Activated T-cell treated with anti-CD3 and anti-CD28 coated beads, Interleukin-2, amount 50 U/mL, for 24 hours (primary cell): ENCODE results near the gene DOCK1.

Source experiments
- DNase-seq: peaks from one replicate; pipeline ENCODE4 v3.0.0-alpha.2; 2020
- H3K27ac Mint-ChIP-seq: 2 replicates; pipeline ENCODE4 v1.8.0; 2020; ENCODE audit warnings: mild to moderate bottlenecking, mixed read lengths
- H3K27me3 Mint-ChIP-seq: 2 replicates; pipeline ENCODE4 v1.8.0; 2020; ENCODE audit warnings: mixed read lengths
- H3K36me3 Mint-ChIP-seq: 2 replicates; pipeline ENCODE4 v1.8.0; 2020; ENCODE audit warnings: low read depth, mixed read lengths
- H3K4me1 Mint-ChIP-seq: 2 replicates; pipeline ENCODE4 v1.8.0; 2020; ENCODE audit warnings: low read depth, mixed read lengths
- H3K4me3 Mint-ChIP-seq: 2 replicates; pipeline ENCODE4 v1.8.0; 2020; ENCODE audit warnings: mild to moderate bottlenecking, moderate library complexity, mixed read lengths
- H3K9me3 Mint-ChIP-seq: 2 replicates; pipeline ENCODE4 v1.8.0; 2020; ENCODE audit warnings: mixed read lengths

DOCK1 gene

GRCh38 chr10:127462643-127463295 lies 557.5 kb downstream of the DOCK1 start:
- Mint-ChIP-seq H3K36me3 (no peaks in the 10 kb centered on the region), H3K9me3 (peaks cover 2% of the 10 kb centered on the region), H3K4me1 (no peaks in the 10 kb centered on the region), H3K4me3 (no peak overlapping the region), H3K27ac (no peak overlapping the region), H3K27me3 (peaks cover 3% of the 10 kb centered on the region)
- no peak for DNase-seq

GRCh38 chr10:127463548-127463947 lies 558.3 kb downstream of the DOCK1 start:
- DNase-seq: no peak
- H3K27ac Mint-ChIP-seq: no peak overlapping the region
- no peaks in the 10 kb centered on the region for H3K36me3 Mint-ChIP-seq
- H3K9me3 Mint-ChIP-seq: peaks cover 2% of the 10 kb centered on the region
- H3K4me1 Mint-ChIP-seq: no peaks in the 10 kb centered on the region
- peaks cover 3% of the 10 kb centered on the region for H3K27me3 Mint-ChIP-seq
- no peak overlapping the region for H3K4me3 Mint-ChIP-seq

GRCh38 chr10:127464561-127464960 lies 559.3 kb downstream of the DOCK1 start:
- H3K4me1 Mint-ChIP-seq: no peaks in the 10 kb centered on the region
- H3K27me3 Mint-ChIP-seq: peaks cover 7% of the 10 kb centered on the region
- no peak overlapping the region for H3K4me3 Mint-ChIP-seq
- no peaks in the 10 kb centered on the region for H3K36me3 Mint-ChIP-seq
- no peaks in the 10 kb centered on the region for H3K9me3 Mint-ChIP-seq
- no peak overlapping the region for H3K27ac Mint-ChIP-seq
- no peak for DNase-seq

GRCh38 chr10:127467811-127468210 lies 562.6 kb downstream of the DOCK1 start:
- Mint-ChIP-seq H3K36me3 (no peaks in the 10 kb centered on the region), H3K27me3 (peaks cover 7% of the 10 kb centered on the region), H3K9me3 (no peaks in the 10 kb centered on the region), H3K27ac (no peak overlapping the region), H3K4me3 (no peak overlapping the region), H3K4me1 (no peaks in the 10 kb centered on the region)
- no peak for DNase-seq

GRCh38 chr10:127468632-127469031 lies 563.4 kb downstream of the DOCK1 start:
- no peak overlapping the region for H3K4me3 Mint-ChIP-seq
- no peaks in the 10 kb centered on the region for H3K36me3 Mint-ChIP-seq
- H3K4me1 Mint-ChIP-seq: no peaks in the 10 kb centered on the region
- H3K27me3 Mint-ChIP-seq: peaks cover 4% of the 10 kb centered on the region
- no peak for DNase-seq
- no peak overlapping the region for H3K27ac Mint-ChIP-seq
- no peaks in the 10 kb centered on the region for H3K9me3 Mint-ChIP-seq

- Mint-ChIP-seq H3K36me3 (no peaks in the 10 kb centered on the region), H3K9me3 (no peaks in the 10 kb centered on the region), H3K27me3 (peaks cover 4% of the 10 kb centered on the region), H3K27ac (no peak overlapping the region), H3K4me1 (no peaks in the 10 kb centered on the region), H3K4me3 (no peak overlapping the region)
- no peak for DNase-seq
These were observed 565.7 kb downstream of the DOCK1 start for GRCh38 chr10:127470911-127471310.

- Mint-ChIP-seq H3K36me3 (no peaks in the 10 kb centered on the region), H3K4me3 (no peak overlapping the region), H3K27me3 (peaks cover 10% of the 10 kb centered on the region), H3K27ac (no peak overlapping the region), H3K4me1 (no peaks in the 10 kb centered on the region), H3K9me3 (no peaks in the 10 kb centered on the region)
- DNase-seq: no peak
These were observed 567.7 kb downstream of the DOCK1 start for GRCh38 chr10:127472976-127473375.

GRCh38 chr10:127474501-127474900 lies 569.3 kb downstream of the DOCK1 start:
- no peaks in the 10 kb centered on the region for H3K4me1 Mint-ChIP-seq
- H3K9me3 Mint-ChIP-seq: no peaks in the 10 kb centered on the region
- H3K27ac Mint-ChIP-seq: no peak overlapping the region
- H3K36me3 Mint-ChIP-seq: no peaks in the 10 kb centered on the region
- DNase-seq: no peak
- H3K27me3 Mint-ChIP-seq: peaks cover 8% of the 10 kb centered on the region
- no peak overlapping the region for H3K4me3 Mint-ChIP-seq

- Mint-ChIP-seq H3K4me1 (no peaks in the 10 kb centered on the region), H3K36me3 (no peaks in the 10 kb centered on the region), H3K9me3 (no peaks in the 10 kb centered on the region), H3K27me3 (peaks cover 9% of the 10 kb centered on the region), H3K27ac (no peak overlapping the region), H3K4me3 (no peak overlapping the region)
- DNase-seq: no peak
These were observed 580.1 kb downstream of the DOCK1 start for GRCh38 chr10:127485153-127485857.

GRCh38 chr10:127486355-127486754 lies 581.1 kb downstream of the DOCK1 start:
- Mint-ChIP-seq H3K4me1 (no peaks in the 10 kb centered on the region), H3K9me3 (no peaks in the 10 kb centered on the region), H3K36me3 (no peaks in the 10 kb centered on the region), H3K4me3 (no peak overlapping the region), H3K27me3 (peaks cover 9% of the 10 kb centered on the region), H3K27ac (no peak overlapping the region)
- no peak for DNase-seq

GRCh38 chr10:127492607-127493250 lies 587.5 kb downstream of the DOCK1 start:
- Mint-ChIP-seq H3K9me3 (no peaks in the 10 kb centered on the region), H3K27ac (no peak overlapping the region), H3K36me3 (no peaks in the 10 kb centered on the region), H3K27me3 (peaks cover 7% of the 10 kb centered on the region), H3K4me3 (no peak overlapping the region), H3K4me1 (no peaks in the 10 kb centered on the region)
- no peak for DNase-seq

GRCh38 chr10:127496035-127496434 lies 590.8 kb downstream of the DOCK1 start:
- H3K9me3 Mint-ChIP-seq: no peaks in the 10 kb centered on the region
- H3K27me3 Mint-ChIP-seq: peaks cover 12% of the 10 kb centered on the region
- DNase-seq: no peak
- no peaks in the 10 kb centered on the region for H3K36me3 Mint-ChIP-seq
- no peak overlapping the region for H3K27ac Mint-ChIP-seq
- no peaks in the 10 kb centered on the region for H3K4me1 Mint-ChIP-seq
- no peak overlapping the region for H3K4me3 Mint-ChIP-seq

GRCh38 chr10:127497685-127498084 lies 592.5 kb downstream of the DOCK1 start:
- H3K36me3 Mint-ChIP-seq: no peaks in the 10 kb centered on the region
- H3K9me3 Mint-ChIP-seq: no peaks in the 10 kb centered on the region

GRCh38 chr10:127498087-127498486 lies 592.9 kb downstream of the DOCK1 start:
- Mint-ChIP-seq H3K4me3 (no peak overlapping the region), H3K36me3 (no peaks in the 10 kb centered on the region), H3K27ac (no peak overlapping the region), H3K4me1 (no peaks in the 10 kb centered on the region), H3K27me3 (peaks cover 15% of the 10 kb centered on the region), H3K9me3 (no peaks in the 10 kb centered on the region)
- no peak for DNase-seq

More at GRCh38 chr10:127497685-127498084, 592.5 kb downstream of the DOCK1 start:
- Mint-ChIP-seq H3K27me3 (peaks cover 12% of the 10 kb centered on the region), H3K27ac (no peak overlapping the region), H3K4me1 (no peaks in the 10 kb centered on the region), H3K4me3 (no peak overlapping the region)
- DNase-seq: no peak

GRCh38 chr10:127500127-127500526 lies 594.9 kb downstream of the DOCK1 start:
- no peaks in the 10 kb centered on the region for H3K4me1 Mint-ChIP-seq
- peaks cover 15% of the 10 kb centered on the region for H3K27me3 Mint-ChIP-seq
- H3K27ac Mint-ChIP-seq: no peak overlapping the region
- H3K9me3 Mint-ChIP-seq: no peaks in the 10 kb centered on the region
- no peak overlapping the region for H3K4me3 Mint-ChIP-seq
- no peak for DNase-seq
- H3K36me3 Mint-ChIP-seq: no peaks in the 10 kb centered on the region
